ENCODE data around the gene TLR10. TPM values are rescaled to one million over a fixed set of nuclear protein-coding genes. Genes with fewer than 3 reads are reported as not detected.

TLR10 gene
- total and polyA plus RNA-seq, 2 donors (not counting 3 experiments of a cell fraction or from before 2014, with no cell fraction given), result not detected

GRCh38 chr4:38751341-38752010 is 31.3 kb downstream of the TLR10 start:
- Histone ChIP-seq H3K4me1 (ENCODE audit: control insufficient read depth, extremely low read depth, insufficient read depth, low read length) (peaks cover 7% of the 10 kb centered on the region), H2AFZ (ENCODE audit: low read depth, low read length) (no peak overlapping the region), H3K4me3 (replicated peaks in 1 of 3; ENCODE audit: insufficient read depth in 1 of 3, low read depth in 1 of 3, low read length in 3 of 3) (no peak overlapping the region), H3K79me2 (ENCODE audit: control insufficient read depth, insufficient read depth, low read length) (no peaks in the 10 kb centered on the region), H3K27me3 (ENCODE audit: control insufficient read depth in 2 of 2, insufficient read depth in 2 of 2, low read length in 2 of 2) (peaks cover 0 to 1% of the 10 kb centered on the region in 2 experiments), H3K9me1 (replicated peaks; ENCODE audit: control insufficient read depth, extremely low read depth, insufficient read depth, low read length) (no peaks in the 10 kb centered on the region), H3K36me3 (ENCODE audit: control insufficient read depth in 2 of 2, extremely low read depth in 1 of 2, insufficient read depth in 2 of 2, low read length in 2 of 2) (no peaks in the 10 kb centered on the region), H4K20me1 (replicated peaks; ENCODE audit: control insufficient read depth, extremely low read depth, insufficient read depth, low read length) (no peaks in the 10 kb centered on the region), H3K9ac (replicated peaks; ENCODE audit: extremely low read depth, insufficient read depth, low read length) (no peak overlapping the region), H3K27ac (ENCODE audit: insufficient read depth, low read depth, low read length) (no peak overlapping the region), H3K4me2 (ENCODE audit: insufficient read depth, low read length) (no peak overlapping the region), H3K9me3 (replicated peaks; ENCODE audit: control insufficient read depth, insufficient read depth, low read length) (no peaks in the 10 kb centered on the region)
- CTCF ChIA-PET, result no interaction called here
- DNase-seq (ENCODE audit: low read depth, low spot score) (no peak), FAIRE-seq (no peak)
- intact Hi-C loops (cut with micrococcal nuclease), result loop anchor here (10.0 kb wide), 1 partner anchor 293 kb away; no protein-coding TSS in a partner anchor
- no TSS peak for BruUV-seq (replicated peaks)
- POLR2A ChIA-PET, result no interaction called here
- TF ChIP-seq POLR2A (IDR thresholded peaks at IDR 0.05; ENCODE audit: low read depth, low read length) (no peak), GATA2 (IDR thresholded peaks at IDR 0.05; ENCODE audit: insufficient read depth, insufficient read length, low read depth, low read length) (no peak), MAX (IDR thresholded peaks at IDR 0.05; ENCODE audit: insufficient read depth, insufficient read length) (no peak), EZH2 (IDR thresholded peaks at IDR 0.05; ENCODE audit: borderline replicate concordance, low read depth, low read length, severe bottlenecking) (no peak), FOS (IDR thresholded peaks at IDR 0.05; ENCODE audit: borderline replicate concordance, insufficient read depth, low read length) (no peak), JUN (IDR thresholded peaks at IDR 0.05; ENCODE audit: borderline replicate concordance, insufficient read depth, insufficient read length, low read depth) (no peak), POLR2AphosphoS5 (IDR thresholded peaks at IDR 0.05; ENCODE audit: insufficient read depth, low read depth, low read length) (no peak), MYC (IDR thresholded peaks at IDR 0.05; ENCODE audit: low read depth, low read length) (no peak), CTCF (IDR thresholded peaks at IDR 0.05; ENCODE audit: extremely low read depth in 1 of 2, insufficient read depth in 1 of 2, low read depth in 1 of 2, low read length in 2 of 2) (no peak)
- dilution Hi-C loops (cut with MboI; ENCODE audit: extremely low pct_ligation_motif_present, low sequenced_read_pairs), result no loop called here

Data from endothelial cell of umbilical vein (primary cell).